Stimulated activated CD4-positive, alpha-beta T cell treated with anti-CD3 and anti-CD28 coated beads, Interleukin-4, amount 100 ng/mL, for 4 hours (primary cell): ENCODE results near the gene PTPRG.

Experiments
- DNase-seq, 2 experiments: peaks; one replicate each; pipeline ENCODE4 v3.0.0-alpha.2; 2020

The PTPRG gene

DNA sequence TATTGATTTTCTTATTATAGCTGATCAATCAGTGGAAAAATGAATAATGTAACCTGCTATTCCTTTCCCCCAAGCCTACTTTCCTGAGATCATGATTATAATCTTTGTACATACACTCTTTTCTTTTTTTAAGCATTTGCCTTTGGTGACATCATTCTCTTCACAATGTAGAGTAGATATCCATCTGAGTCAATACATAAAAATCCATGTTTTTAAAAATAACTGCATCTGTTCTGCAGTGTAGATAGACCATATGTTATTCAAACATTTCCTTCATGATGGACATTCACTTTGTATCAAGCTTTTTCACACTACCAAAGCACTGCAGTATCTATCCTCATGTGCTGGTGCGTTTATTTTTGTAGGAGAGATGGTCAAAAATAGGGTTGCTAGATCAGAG is 211.1 kb downstream of the PTPRG start:
- no peak for DNase-seq

DNA sequence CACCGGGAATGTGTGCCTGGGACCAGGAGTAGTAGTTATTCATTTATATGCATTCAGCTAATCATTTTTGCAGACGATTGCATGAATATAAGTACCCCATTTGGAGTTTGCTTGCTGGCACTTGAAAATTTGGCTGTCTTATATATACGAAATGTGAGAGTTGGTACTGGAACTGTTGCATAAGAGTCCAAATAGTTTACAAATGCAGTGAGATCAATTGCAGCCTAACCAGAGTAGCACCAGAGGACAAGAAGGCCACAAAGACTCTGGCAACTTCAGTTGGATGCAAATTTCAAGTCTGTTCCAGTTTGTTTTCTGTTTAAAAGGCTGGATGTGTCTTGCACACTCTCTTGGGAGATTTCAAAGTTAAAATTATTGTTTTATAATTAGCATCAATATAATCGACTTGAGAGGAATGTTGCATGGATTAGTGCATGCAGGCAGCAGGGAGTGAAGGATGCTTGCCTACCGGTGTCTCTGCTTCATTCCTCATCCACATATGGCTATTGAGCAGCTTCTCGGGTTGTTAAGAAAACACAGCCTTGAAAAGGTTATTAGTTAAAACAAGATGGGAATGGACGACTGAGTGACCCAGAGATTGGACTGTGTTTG is 213.0 kb downstream of the PTPRG start:
- no peak for DNase-seq

DNA sequence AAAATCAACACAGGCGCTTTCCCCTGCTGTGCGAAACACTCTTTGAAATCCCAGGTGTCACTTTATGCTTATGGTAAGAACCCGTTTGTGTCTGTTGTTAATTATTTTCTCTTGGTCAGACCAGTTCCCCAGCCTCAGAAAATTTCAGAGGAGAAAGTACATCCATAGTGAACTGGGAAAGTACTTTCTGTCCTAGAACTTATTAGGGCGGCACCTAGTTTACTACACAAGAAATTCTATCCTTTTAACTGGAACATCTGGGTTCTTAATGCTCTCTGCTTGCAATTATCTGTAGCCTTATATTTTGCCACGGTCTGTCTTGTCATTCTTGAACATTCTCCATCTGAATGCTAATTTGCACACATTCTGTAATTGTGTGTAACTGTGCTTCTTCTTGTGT is 215.0 kb downstream of the PTPRG start:
- no peak for DNase-seq

DNA sequence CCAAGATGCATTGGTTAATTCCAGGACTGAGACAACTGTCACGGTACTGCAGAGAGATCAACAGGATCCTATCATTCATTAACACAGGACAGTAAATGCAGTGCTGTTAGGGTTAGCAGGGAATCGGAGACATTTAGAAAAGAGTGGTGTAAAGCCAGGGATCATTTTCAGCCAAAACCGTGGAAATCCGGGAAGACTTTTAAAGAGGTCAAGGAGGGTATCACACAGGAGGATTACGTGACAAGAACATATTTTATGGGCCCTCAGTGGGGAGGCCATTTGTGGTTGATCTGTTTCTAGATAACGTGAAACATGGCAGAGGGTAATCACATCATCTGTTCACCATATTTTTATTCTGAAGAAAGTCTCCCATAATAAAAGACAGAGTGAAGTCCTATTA is 216.1 kb downstream of the PTPRG start:
- no peak for DNase-seq

DNA sequence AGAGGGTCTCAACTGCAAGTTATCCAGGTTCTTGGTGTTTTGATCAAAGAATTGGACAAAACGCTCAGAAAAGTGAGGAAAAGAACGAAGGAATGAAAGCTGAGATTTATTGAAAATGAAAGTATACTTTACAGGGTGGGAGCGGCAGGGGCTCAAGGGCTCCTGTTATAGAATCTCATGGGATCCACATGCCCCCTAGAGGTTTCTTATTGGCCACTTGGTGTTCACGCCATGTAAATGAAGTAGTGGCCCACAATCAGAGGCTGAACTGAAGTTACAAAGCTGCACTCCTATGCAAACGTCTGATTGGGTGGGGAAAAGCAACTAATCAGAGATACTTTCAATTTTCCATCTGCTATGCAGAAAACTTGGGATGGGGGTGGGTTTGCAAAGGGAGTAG is 216.7 kb downstream of the PTPRG start:
- no peak for DNase-seq

DNA sequence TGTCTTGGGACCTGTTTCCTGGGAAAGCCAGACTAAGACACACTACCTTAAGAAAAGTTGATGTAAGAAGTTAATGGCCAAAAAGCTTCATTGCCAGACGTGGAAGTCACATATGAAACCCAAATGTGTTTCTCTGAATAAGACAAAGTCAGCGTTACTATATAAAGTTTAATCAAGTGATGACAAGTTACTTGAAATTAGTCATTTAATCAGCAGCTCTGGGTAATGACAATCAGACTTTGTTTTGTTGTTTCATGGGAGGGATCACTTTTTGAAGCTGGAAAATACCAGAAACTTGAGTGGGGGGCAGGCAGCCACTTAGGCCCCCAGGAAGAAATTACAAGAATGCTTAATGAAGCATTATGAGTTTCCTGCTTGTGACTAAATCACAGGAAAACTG is 218.6 kb downstream of the PTPRG start:
- no peak for DNase-seq

DNA sequence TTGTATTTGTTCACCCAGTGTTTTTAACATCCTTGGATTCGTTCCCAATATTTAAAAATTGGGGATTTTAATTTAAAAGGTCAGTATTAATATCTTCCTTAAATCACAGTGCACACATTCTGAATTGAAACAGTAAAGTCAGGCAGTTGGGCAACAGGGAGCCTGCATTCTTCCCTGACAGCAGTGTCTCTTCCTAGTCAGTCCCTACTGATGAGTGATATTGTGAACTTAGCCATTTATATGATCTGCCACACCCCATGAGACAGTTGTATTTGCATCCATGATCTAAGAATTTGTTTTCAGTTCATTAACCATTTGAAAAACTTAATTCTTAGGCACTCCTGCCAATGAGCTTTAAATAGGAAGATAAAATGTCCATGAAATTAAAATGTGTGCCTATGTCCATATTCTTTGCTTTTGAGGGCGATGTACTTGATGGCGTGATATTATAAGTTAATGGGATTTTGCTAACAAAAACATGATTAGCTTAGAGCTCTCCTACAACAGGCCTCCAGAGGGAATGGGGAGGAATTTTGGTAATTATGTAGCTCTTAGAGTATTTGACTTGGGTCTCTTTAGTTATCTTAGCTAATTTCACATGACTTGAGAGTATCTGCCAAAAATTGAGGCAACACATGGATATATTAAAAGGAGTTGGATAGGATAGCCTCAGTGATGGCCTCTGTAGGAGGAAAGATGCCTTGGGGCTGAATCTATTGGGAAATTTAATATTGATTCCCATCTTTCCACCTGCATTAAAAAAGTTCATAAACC is 219.3 kb downstream of the PTPRG start:
- no peak for DNase-seq

DNA sequence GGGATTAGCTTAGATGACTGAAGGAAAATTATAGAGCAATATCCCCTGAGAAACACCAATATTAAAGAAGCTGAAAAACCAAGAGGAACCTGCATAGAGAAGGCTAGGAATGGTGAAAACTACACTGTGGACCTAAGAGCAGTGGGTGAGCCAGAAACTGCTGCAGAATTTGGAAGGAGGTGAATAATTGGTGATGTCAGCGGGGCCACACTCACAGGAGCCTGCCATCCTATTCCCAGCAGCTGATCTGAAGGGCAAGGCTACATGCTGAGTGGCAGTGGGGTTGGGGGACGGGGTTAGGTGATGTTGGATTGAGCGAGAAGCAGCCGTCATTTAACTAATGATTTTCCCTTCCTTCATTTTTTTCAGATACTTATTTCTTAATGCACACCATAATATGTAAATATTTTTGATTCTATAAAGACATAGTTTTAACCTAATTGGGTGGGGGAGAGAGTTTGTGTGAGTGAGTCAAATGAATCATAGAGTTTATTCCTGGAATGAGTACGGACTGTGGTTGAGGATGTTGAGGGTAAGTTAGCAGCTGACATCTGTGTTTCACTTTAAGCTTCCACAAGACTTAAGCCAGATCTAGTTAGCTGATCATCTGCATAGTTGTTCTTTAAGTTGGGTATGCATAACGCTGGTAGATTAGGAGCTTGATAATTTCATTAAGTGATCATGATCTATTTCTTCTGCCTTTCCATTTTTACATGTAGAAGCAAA is 222.8 kb downstream of the PTPRG start:
- DNase-seq = no peak

DNA sequence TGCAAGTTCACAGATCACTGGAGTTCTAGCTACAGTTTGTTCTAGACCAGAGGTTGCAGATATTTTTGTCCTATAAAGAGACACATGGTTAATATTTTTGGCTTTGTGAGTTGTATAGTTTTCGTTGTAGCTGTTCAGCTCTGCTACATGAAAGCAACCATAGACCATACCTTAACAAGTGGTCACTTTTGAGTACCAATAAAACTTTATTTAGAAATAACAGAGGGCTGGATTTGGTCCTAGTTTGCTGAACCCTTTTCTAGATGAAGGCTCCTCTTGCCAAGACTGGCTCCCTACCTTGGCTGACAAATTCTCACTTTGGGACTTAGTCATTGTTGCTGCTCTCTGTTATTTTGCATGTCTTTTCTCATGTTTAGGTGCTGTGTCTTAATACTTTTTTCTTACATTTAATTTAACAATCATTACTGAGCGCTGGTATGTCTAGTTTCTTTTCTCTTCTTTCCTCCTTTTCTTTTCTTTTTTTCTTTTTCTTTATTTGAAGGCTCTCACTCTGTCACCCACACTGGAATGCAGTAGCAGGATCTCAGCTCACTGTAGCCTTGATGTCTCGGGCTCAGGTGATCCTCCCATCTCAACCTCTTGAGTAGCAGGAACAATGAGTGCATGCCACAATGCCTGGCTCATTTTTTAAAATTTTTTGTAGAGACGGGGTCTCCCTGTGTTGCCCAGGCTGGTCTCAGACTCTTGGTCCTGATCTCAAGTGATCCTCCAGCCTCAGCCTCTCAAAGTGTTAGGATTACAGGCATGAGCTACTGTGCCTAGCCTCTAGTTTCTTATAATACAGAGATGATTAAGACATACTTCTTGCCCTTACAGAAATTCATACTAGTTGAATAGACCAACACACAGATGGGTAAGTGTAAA is 227.5 kb downstream of the PTPRG start:
- DNase-seq = no peak

DNA sequence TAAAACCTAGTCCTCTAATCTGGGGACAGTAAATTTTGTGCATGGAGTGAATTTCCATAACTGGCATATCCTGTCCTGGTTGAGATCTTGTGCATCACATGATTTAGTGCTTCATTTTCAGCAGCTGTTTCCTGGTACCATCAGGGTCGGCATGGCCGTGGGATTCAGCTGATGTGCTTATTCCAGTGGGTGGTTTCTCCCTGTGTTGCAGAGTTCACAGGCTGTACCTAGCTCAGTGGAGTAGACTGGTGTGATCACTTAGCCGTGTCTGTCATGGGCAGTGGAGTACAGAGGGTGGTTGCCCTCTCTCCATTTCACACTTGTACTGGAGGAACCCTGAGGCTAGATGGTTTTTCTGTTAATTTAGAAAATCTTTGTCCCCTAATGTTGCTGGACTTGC is 228.5 kb downstream of the PTPRG start:
- no peak for DNase-seq

DNA sequence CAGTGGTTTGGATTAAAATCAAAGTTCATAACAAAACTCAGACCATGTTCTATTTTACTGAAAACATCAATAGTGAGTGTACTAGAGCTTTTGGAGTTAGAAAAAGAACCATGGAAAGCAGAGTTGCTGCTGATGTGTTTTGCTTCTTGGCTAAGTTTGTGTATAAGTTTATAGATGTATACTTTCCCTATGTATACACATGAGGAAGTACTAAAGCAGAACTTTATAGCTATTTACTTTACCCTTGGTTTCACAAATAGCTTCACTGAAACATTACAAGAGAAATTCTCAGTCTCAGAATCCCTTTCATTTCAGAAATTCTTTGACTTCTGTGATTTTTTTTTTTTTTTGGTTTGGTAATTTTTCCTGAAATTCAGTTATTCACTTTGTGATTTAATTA is 229.0 kb downstream of the PTPRG start:
- DNase-seq = no peak

DNA sequence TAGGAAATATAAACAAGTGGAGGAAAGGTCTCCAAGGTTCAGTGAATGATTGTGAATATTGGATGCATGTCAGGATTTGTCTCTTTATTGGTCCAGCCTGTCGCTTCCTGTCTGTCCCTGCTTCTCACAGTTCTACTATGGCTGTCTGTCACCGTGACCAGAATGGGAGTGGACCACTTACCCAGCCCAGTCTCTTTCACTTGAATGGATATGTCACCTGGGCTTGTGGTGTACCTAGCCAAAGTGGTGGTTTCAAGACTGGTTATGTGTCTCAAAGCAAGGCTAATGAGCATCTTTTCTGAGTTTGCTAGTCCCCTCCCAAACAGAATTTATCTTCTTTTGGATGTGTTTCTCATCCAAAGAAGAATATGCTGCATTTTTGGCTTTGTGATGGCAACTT is 231.7 kb downstream of the PTPRG start:
- no peak for DNase-seq

DNA sequence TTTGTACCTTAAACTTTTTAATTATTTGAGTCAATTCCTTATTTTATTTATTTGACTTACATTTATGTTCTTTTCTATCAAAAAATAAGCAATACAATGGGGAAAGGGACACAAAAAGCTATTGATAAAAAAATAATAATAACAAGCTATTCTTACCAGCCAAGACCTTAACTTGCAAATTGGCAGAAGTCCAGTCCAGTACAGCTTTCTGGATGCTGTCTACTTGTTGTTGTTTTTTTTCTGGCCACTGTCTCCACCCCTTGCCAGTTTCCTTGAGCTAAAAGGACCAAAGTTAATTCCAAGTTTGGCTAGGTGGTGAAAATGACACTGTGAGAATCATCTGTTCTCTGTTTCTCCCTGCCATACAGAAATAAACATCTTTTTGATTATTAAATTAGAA is 232.2 kb downstream of the PTPRG start:
- DNase-seq = no peak

DNA sequence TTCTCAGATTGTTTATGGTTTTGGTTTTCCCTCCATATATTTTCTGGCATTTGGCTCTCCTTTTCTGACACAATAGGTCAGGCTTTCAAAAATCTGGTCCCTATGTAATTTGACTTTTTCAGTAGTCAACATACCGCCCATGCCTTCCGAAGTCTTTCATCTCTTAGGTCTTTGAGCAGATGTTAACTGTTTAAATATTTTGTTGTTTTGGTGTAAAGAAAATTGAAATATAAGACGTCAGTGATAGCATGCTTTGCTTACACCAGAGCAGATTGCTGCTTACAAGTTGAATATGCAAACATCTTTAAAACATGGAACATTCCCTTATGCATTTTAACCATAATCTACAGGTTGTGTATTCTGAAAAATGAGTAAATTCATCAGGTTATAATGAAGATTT is 233.0 kb downstream of the PTPRG start:
- DNase-seq = no peak

DNA sequence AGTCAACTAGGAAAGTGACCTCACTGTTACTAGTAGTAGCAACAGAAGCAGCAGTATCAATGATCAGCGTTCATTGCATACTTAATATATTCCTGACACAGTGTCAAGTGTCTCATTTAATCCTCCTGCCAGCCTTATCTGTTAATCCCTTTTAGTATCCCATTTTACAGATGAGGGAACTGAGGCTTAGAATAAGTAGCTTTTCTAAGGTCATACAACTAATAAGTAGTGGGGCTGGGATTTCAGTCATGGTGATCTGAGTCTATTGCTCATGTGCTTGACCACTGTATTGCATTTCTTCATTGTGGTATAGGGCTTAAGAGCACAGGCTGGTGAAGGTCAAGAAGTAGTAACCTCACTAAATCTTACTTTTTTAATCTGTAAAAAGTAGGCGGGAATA is 233.6 kb downstream of the PTPRG start:
- no peak for DNase-seq

DNA sequence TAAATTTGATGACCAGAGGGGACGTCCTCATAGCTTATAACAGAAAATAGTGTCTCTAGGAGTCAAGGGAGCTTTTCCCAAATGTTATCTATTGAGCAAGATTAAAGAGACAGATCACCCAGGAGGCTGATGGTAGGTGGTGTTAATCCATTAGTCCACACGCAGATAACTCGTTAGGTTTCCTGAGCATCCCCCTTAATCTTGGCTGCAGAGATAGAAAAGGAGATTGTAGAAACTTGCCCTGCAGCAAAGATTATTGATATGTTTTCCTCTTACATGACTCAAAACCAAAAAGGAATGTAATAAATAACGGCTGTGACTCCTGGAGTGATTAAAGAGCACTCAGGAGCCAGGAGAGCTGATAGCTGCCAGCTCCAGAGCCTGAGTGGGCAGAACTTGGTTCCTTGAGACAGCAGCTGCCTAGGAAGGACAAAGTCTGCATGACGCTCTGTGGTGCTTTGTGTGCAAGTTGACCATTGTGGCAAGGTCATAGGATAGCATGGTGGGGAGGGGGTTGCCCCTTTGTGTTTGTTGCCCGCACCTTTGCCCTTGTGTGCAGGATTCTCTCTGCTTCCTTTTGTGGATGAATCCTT is 234.8 kb downstream of the PTPRG start:
- DNase-seq = no peak

DNA sequence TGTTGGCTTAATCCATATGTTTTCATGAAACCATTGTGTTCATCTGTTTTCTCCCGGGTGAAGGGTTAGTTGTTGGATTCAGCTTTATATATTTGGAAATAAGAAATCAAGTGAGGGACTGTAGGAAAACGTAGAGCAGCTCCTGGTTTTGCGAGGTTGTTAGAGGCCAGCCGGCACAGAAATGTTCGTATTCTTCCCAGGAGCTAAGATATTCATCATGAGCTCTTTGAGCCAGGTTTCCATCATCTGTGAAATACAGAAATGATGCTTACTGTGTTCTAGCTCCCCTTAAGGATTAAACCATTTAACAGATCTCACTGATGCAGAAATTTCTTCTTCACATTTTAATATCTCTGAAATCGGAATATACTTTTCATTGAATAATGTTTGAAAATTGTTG is 235.5 kb downstream of the PTPRG start:
- no peak for DNase-seq

DNA sequence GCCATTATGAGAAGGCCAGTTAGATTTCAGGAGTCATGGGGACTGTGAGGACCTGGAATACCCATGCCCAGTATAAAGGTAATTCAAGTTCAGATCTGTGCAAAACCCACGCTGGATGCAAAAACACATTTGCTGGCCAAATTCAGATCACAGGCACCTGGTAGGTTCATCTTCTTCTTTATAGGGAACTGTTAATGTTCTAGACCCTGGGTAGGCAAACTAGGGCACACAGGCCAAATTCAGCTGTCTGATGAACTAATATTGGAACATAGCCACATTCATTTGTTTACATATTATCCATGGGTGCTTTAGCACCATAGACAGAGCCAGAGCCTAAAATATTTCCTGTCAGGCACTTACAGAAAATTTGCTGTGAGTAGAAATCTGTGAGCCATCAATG is 241.4 kb downstream of the PTPRG start:
- no peak for DNase-seq

DNA sequence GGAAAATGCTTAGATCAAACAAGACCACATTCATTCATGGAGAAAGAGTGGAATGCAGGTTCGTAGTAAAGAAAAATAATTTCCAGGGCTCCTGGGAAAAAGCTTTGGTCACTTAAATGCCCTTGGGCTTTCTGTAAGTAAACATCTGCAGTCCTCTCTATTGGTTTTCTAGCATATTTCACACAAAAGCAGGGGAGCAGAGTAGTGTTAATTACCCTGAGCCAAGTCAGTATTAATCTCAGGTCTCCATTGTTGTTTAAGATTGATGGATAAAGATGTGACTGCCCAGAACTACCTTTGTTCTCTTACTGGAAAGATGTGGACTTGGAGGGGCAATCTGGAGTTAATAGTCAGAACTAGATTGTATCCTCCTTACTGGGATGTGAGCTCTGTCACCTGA is 242.6 kb downstream of the PTPRG start:
- DNase-seq = no peak

DNA sequence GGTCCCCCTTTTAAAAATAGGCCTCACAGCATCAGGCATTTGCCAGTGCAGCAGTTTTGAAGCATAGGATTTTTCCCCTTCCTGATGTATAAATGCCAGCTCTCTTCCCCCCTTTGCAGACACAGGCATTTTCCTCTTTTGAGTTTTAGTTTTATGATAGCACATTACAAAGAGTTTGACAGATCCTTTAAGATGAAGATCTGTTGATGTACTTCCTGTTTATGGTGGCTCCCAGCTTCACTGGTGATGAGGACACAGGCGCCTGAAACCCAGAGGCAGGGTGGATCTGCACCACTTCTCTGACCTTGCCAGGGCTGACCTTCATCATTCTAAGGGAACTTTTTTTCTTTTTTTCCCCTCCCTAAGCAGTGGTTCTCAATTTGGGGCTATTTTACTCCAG is 243.4 kb downstream of the PTPRG start:
- no peak for DNase-seq

DNA sequence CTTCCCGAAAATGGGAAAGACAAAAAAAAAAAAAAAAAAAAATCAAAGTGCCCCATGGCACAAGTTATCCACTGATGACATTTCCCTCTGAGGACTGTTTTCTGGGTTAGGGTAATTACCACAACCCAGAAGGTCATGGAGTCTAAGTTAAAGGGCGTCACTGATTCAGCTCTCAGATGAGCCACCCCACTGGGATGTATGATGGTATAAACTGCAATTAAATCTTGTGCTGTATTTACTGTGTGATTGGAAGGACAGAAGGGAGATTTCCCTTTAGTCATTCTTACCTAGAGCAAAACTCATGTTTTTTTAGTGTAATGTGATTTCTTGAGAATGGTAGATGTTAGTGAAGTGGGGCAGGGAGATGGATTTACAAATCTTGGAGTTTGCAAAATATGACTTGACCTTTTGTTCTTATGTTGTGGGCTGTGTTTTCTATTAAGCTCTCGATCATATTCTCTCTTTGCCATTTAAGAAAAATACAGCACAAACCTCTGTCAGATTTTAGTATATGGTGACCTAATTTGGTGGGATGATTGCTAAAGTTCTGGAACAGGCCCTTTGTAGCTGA is 244.2 kb downstream of the PTPRG start:
- DNase-seq = no peak

DNA sequence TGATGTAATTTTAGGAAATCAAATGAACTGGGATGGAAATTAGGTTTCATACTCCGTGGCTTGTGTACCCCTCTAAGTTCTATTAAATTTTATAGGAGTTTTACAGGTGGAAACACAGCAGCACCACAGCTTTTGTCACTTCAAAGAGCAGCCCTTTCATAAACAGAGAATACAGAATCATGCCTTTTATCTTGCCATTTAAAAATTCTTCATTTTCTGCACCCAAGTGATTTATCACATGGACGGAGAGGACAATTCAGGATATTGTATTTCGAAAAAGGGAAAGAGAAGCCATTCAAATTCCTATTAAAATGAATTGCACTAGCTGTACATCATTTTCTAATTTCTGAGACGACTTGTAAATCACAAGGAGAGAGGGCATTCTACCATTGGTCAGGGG is 245.4 kb downstream of the PTPRG start:
- no peak for DNase-seq

DNA sequence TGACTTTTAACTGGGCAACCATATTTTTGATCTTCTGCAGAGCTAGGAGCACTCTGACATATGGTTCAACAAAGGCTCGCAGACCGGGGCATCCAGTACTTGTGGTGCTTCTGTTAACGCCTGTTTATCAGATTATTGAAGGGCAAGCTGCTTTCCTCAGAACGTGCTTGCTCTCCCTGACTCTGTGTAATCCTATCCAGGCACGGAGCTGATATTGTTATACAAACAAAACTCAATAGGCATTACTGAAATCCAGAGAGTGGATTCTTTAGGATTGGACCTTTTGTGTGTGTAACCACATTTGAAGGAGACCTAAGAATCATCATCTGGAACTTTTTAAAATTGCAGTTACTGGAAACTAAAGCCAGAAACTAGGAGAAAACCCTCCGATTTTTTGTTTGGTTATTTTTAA is 246.5 kb downstream of the PTPRG start:
- no peak for DNase-seq
